HG02623 (cell line): ENCODE data around the gene HDAC10.

Source experiments
- ATAC-seq: cut with Tn5 transposase; IDR thresholded peaks from one replicate; pipeline ENCODE4 v1.9.1; 2021; ENCODE audit warnings: moderate library complexity; ENCODE audit not compliant: unreplicated experiment

Gene HDAC10

GRCh38 chr22:50257041-50257440 lies 6.0 kb upstream of the HDAC10 start:
- no peak for ATAC-seq

GRCh38 chr22:50256258-50256862 lies 5.3 kb upstream of the HDAC10 start:
- no peak for ATAC-seq

GRCh38 chr22:50255607-50256006 lies 4.5 kb upstream of the HDAC10 start:
- ATAC-seq, result no peak

GRCh38 chr22:50255099-50255498 lies 4.0 kb upstream of the HDAC10 start:
- ATAC-seq, result no peak

DNA sequence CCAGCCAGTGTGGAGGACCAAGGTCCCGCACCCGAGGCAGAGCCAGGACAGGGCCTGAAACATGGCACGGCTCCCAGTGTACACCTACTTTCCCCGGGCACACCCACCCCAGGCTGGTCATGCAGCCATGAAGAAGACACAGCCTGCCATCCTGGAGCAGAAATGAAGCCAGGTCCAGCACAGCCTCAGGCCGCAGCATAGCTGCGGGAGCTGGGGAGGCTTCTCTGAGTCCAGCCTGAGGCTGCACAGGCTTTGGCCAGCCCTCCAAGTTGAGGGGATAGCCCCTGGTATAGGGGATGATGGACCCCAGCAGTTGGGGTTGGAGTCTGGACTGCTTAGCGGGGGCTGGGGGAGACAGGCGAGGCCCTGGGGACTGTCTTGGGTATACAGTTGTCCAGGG lies 2.9 kb upstream of the HDAC10 start:
- ATAC-seq, result no peak

- no peak for ATAC-seq
Measured at GRCh38 chr22:50253046-50253915, 2.2 kb upstream of the HDAC10 start.

GRCh38 chr22:50252082-50253045 lies 1.3 kb upstream of the HDAC10 start:
- no peak for ATAC-seq

- ATAC-seq, result no peak
Measured at GRCh38 chr22:50251477-50252081, 514 bp upstream of the HDAC10 start.

DNA sequence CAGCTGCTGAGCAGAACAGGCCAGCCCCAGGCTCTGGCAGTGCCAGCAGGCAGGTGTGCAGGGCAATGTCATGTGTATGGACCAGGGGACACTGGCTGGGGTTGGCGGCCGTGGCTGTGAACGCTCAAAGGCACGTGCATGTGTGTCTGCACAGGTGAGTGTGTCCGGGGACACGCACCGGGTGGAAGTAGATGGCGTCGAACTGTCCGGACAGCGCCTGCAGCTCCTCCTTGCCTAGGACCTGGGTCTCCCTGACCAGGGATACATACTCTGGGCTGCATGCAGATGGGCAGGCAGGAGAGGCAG lies 863 bp downstream of the HDAC10 start:
- no peak for ATAC-seq

GRCh38 chr22:50249341-50250248 lies 1.5 kb downstream of the HDAC10 start:
- ATAC-seq, result no peak

DNA sequence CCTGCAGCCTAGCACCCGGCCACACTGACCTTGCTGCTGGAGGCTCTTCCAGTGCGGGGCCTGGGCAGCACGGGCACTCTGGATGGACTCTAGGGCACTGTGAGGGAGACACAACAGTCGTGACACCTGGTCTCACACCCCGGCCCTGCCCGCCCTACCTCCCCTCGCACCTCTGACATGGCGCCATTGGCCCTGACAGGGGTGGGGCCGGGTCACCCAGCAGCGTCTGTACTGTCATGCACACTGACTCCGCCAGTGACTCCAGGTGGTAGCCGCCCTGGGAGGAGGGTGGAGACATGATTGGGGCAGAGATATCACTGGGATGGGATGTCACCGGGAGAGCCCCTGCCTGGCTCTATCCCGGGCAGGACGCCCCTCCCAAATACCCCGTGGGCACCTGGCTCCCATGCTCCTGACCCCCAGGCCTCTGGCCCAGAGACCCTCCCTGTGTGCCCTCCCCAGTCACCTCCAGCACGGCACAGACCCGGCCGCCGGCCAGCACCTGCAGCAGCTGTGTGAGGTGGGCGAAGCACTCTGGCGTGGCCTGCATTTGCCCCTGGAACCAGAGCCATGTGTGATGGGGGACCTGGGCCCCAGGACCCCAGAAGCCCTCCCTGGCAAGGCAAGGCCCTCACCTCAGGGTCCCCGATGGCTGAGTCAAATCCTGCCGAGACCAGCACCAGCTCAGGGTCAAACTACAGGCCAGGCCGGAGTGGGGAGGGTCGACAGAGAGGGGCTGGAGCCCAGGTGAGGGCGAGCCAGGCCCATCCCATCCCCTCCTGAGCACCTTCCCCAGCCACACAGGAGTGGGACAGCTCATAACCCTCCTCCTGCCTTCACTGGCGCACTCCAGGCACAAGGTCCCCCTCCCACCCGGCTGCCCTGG lies 2.6 kb downstream of the HDAC10 start:
- ATAC-seq, result no peak

DNA sequence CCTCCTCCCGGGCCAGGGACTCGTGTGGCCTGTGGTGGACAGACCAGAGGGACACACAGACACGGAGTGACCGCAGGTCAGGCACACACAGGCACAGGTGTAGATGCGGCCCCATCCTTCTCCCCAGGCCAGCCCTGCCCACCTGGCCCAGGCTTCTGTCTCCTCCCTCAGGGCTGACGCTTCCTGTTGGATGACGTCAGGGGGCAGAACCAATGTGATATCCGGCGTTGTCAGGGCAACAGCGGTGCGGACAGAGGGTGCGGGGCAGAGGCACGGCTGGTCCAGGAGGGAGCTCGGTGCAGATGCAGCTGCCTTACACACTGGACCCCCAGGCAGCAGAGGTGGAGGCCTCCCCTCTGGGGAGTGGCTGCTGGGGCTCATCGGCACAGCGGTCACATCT lies 3.3 kb downstream of the HDAC10 start:
- ATAC-seq, result no peak

- ATAC-seq, result no peak
Measured at GRCh38 chr22:50246242-50247175, 4.6 kb downstream of the HDAC10 start.

- no peak for ATAC-seq
Measured at GRCh38 chr22:50245214-50246072, 5.6 kb downstream of the HDAC10 start.

- peak; percentile 75 for ATAC-seq
Measured at GRCh38 chr22:50244420-50245213, 6.4 kb downstream of the HDAC10 start, which contains the start of gene TUBGCP6. TUBGCP6 (minus strand) TSS chr22:50245023; CDS start chr22:50244459, 564 bp downstream.
